H9 (cell line): Measurements from ENCODE around the gene SLC35G6. TPM values are rescaled to one million over a fixed set of nuclear protein-coding genes. Genes with fewer than 3 reads are reported as not detected.
"Not testable (repeated sequence)": the region's sequence is repeated elsewhere in the genome, so short reads cannot be mapped to it uniquely, and the experiment has no call there.

Source experiments
- DNase-seq: peaks from one replicate; pipeline ENCODE4 v3.0.0-alpha.2; 2017
- H2AFZ ChIP-seq: one replicate; pipeline ENCODE4 v1.6.1; 2013; ENCODE audit warnings: mild to moderate bottlenecking, low read length, control low read depth, moderate library complexity
- H2AK5ac ChIP-seq: 2 replicates; pipeline ENCODE4 v1.6.1; 2013; ENCODE audit warnings: low read length, control low read depth, mixed read lengths; ENCODE audit not compliant: insufficient read length
- H2BK120ac ChIP-seq: one replicate; pipeline ENCODE4 v1.6.1; 2013; ENCODE audit warnings: low read depth, mild to moderate bottlenecking, low read length, control low read depth, inconsistent platforms; ENCODE audit not compliant: poor library complexity, severe bottlenecking
- H2BK12ac ChIP-seq: 2 replicates; pipeline ENCODE4 v1.6.1; 2013; ENCODE audit warnings: low read length, control low read depth, mixed read lengths, low read depth; ENCODE audit not compliant: insufficient read length
- H2BK15ac ChIP-seq: 2 replicates; pipeline ENCODE4 v1.6.1; 2013; ENCODE audit warnings: low read depth, low read length, control low read depth
- H2BK20ac ChIP-seq: one replicate; pipeline ENCODE4 v1.6.1; 2013; ENCODE audit warnings: low read depth, mild to moderate bottlenecking, low read length, control low read depth, inconsistent platforms; ENCODE audit not compliant: poor library complexity, severe bottlenecking
- H2BK5ac ChIP-seq: 2 replicates; pipeline ENCODE4 v1.6.1; 2013; ENCODE audit warnings: low read length, control low read depth, mixed read lengths; ENCODE audit not compliant: insufficient read length
- H3K14ac ChIP-seq: 2 replicates; pipeline ENCODE4 v1.6.1; 2013; ENCODE audit warnings: low read length, control low read depth; ENCODE audit not compliant: insufficient read depth
- H3K18ac ChIP-seq: 2 replicates; pipeline ENCODE4 v1.6.1; 2013; ENCODE audit warnings: low read depth, mild to moderate bottlenecking, mixed read lengths, low read length, control low read depth; ENCODE audit not compliant: insufficient read length
- H3K23ac ChIP-seq: 2 replicates; pipeline ENCODE4 v1.6.1; 2013; ENCODE audit warnings: low read length, control low read depth, mixed read lengths, low read depth; ENCODE audit not compliant: insufficient read length
- H3K23me2 ChIP-seq: 2 replicates; pipeline ENCODE4 v1.6.1; 2013; ENCODE audit warnings: low read depth, mild to moderate bottlenecking, mixed read lengths, low read length, control low read depth; ENCODE audit not compliant: insufficient read length, poor library complexity, severe bottlenecking
- H3K27ac ChIP-seq: 2 replicates; pipeline ENCODE4 v1.5.1; 2013; ENCODE audit warnings: low read length, control low read depth, mixed read lengths, low read depth; ENCODE audit not compliant: insufficient read length
- H3K27me3 ChIP-seq: 2 replicates; pipeline ENCODE4 v1.6.1; 2013; ENCODE audit warnings: low read length, control low read depth, inconsistent platforms; ENCODE audit not compliant: insufficient read depth
- H3K4ac ChIP-seq: 2 replicates; pipeline ENCODE4 v1.6.1; 2013; ENCODE audit warnings: low read depth, mild to moderate bottlenecking, control low read depth, inconsistent platforms, low read length, moderate library complexity
- H3K4me1 ChIP-seq: 2 replicates; pipeline ENCODE4 v1.6.1; 2013; ENCODE audit warnings: low read length, control low read depth, inconsistent platforms; ENCODE audit not compliant: insufficient read depth
- H3K4me2 ChIP-seq: 2 replicates; pipeline ENCODE4 v1.6.1; 2013; ENCODE audit warnings: low read length, control low read depth, mixed read lengths; ENCODE audit not compliant: insufficient read length, insufficient read depth
- H3K56ac ChIP-seq: 2 replicates; pipeline ENCODE4 v1.6.1; 2013; ENCODE audit warnings: low read depth, mild to moderate bottlenecking, mixed read lengths, low read length, control low read depth; ENCODE audit not compliant: insufficient read length
- H3K79me1 ChIP-seq: 2 replicates; pipeline ENCODE4 v1.6.1; 2013; ENCODE audit warnings: low read depth, mild to moderate bottlenecking, moderate library complexity, low read length, control low read depth, inconsistent platforms; ENCODE audit not compliant: insufficient read depth, poor library complexity, severe bottlenecking
- H3K79me2 ChIP-seq: 2 replicates; pipeline ENCODE4 v1.6.1; 2013; ENCODE audit warnings: low read length, control low read depth, inconsistent platforms; ENCODE audit not compliant: insufficient read depth
- H3K9ac ChIP-seq: 2 replicates; pipeline ENCODE4 v1.6.1; 2013; ENCODE audit warnings: low read length, control low read depth, mixed read lengths; ENCODE audit not compliant: insufficient read length; ENCODE audit errors: extremely low read depth
- H3K9me3 ChIP-seq: one replicate; pipeline ENCODE4 v1.6.1; 2013; ENCODE audit warnings: low read depth, low read length, inconsistent platforms; ENCODE audit not compliant: control insufficient read depth
- H3T11ph ChIP-seq: one replicate; pipeline ENCODE4 v1.6.1; 2013; ENCODE audit warnings: mild to moderate bottlenecking, low read length, control low read depth, inconsistent platforms
- H4K20me1 ChIP-seq: one replicate; pipeline ENCODE4 v1.6.1; 2013; ENCODE audit not compliant: control insufficient read depth, insufficient read length, insufficient read depth
- H4K5ac ChIP-seq: 2 replicates; pipeline ENCODE4 v1.6.1; 2013; ENCODE audit warnings: low read depth, mild to moderate bottlenecking, mixed read lengths, low read length, control low read depth; ENCODE audit not compliant: insufficient read length
- H4K8ac ChIP-seq: replicated peaks from 2 replicates; pipeline ENCODE4 v1.6.1; 2013; ENCODE audit warnings: low read length, control low read depth, mixed read lengths, low read depth; ENCODE audit not compliant: insufficient read length
- H4K91ac ChIP-seq: 2 replicates; pipeline ENCODE4 v1.6.1; 2013; ENCODE audit warnings: low read depth, mild to moderate bottlenecking, moderate library complexity, mixed read lengths, low read length, control low read depth; ENCODE audit not compliant: insufficient read length
- H3K27ac Mint-ChIP-seq, 3 experiments: 2 replicates in 2 of 3; 3 replicates in 1 of 3; pipeline ENCODE4 v1.8.0; 2020 to 2021; ENCODE audit warnings: mixed read lengths in 3 of 3, mild to moderate bottlenecking in 1 of 3, moderate library complexity in 1 of 3
- H3K27me3 Mint-ChIP-seq: 2 replicates; pipeline ENCODE4 v1.8.0; 2021; ENCODE audit warnings: low read depth, mild to moderate bottlenecking, moderate library complexity, mixed read lengths
- H3K36me3 Mint-ChIP-seq, 3 experiments: 2 replicates in 2 of 3; 3 replicates in 1 of 3; pipeline ENCODE4 v1.8.0; 2020 to 2021; ENCODE audit warnings: low read depth in 3 of 3, mixed read lengths in 3 of 3; ENCODE audit not compliant: insufficient read depth in 1 of 3
- H3K4me1 Mint-ChIP-seq, 2 experiments: 2 replicates each; pipeline ENCODE4 v1.8.0; 2020; ENCODE audit warnings: mixed read lengths in 2 of 2
- H3K4me3 Mint-ChIP-seq, 2 experiments: 2 replicates in 1 of 2; 3 replicates in 1 of 2; pipeline ENCODE4 v1.8.0; 2020 to 2021; ENCODE audit warnings: mild to moderate bottlenecking in 2 of 2, mixed read lengths in 2 of 2, moderate library complexity in 1 of 2
- H3K9me3 Mint-ChIP-seq, 2 experiments: 2 replicates in 1 of 2; 3 replicates in 1 of 2; pipeline ENCODE4 v1.8.0; 2020; ENCODE audit warnings: mild to moderate bottlenecking in 2 of 2, mixed read lengths in 2 of 2, moderate library complexity in 1 of 2
- CTCF ChIP-seq: fragments of 200-600 bp; sonication (generic); conservative IDR thresholded peaks from 3 replicates; pipeline ENCODE4 v1.8.0; 2021; ENCODE audit warnings: antibody characterized with exemption, mild to moderate bottlenecking
- WGBS: extraction: QIAGEN DNeasy Blood & Tissue Kit; methylation state at CpG from one replicate; pipeline ENCODE4 v1.1.7; 2013; ENCODE audit warnings: missing lambda C conversion rate, low lambda C conversion rate, mixed read lengths; ENCODE audit not compliant: insufficient read length; ENCODE audit errors: extremely low coverage; 5-methylcytosine and 5-hydroxymethylcytosine counted together
- total RNA-seq: library from RNA; stranded (reverse); gene quantifications from 2 replicates; pipeline ENCODE4 v1.2.1, GENCODE V29; 2021

Gene SLC35G6
- total RNA-seq, 1 experiment from 2014 or later, result not detected

- Histone ChIP-seq H2BK12ac (no peak overlapping the region), H3K23ac (no peak overlapping the region), H2BK15ac (no peak overlapping the region), H3K4ac (no peak overlapping the region), H2AFZ (no peak overlapping the region), H3K18ac (peak overlapping the region; percentile 80), H3K27ac (no peak overlapping the region), H3K56ac (no peak overlapping the region), H3K9ac (peak overlapping the region; percentile 62), H3K4me1 (peaks cover 8% of the 10 kb centered on the region; the same call in 1 of the 2 replicates), H4K8ac (no peak overlapping the region), H3K27me3 (no peaks in the 10 kb centered on the region), H2AK5ac (no peak overlapping the region), H3K79me2 (peaks cover 5% of the 10 kb centered on the region; the same call in 1 of the 2 replicates), H4K5ac (peak overlapping the region; percentile 47), H2BK5ac (no peak overlapping the region), H2BK120ac (no peak overlapping the region), H3K9me3 (no peaks in the 10 kb centered on the region), H2BK20ac (no peak overlapping the region), H4K20me1 (peaks cover 6% of the 10 kb centered on the region), H3T11ph (no peak overlapping the region), H3K23me2 (peaks cover 12% of the 10 kb centered on the region), H3K4me2 (peak overlapping the region; percentile 89), H4K91ac (no peak overlapping the region), H3K14ac (peak overlapping the region; percentile 77), H3K79me1 (peaks cover 3% of the 10 kb centered on the region)
- DNase-seq, result peak; percentile 53
- TF ChIP-seq CTCF, result no peak
- Mint-ChIP-seq H3K9me3 (no peaks in the 10 kb centered on the region; a peak in 1 of 5 replicates), H3K27me3 (no peaks in the 10 kb centered on the region; the same call in 1 of the 2 replicates), H3K4me1 (peaks cover 51 to 58% of the 10 kb centered on the region in 2 experiments), H3K4me3 (peak overlapping the region; percentile 85 to 97), H3K36me3 (peaks cover 0 to 4% (median 0%) of the 10 kb centered on the region in 3 experiments; a peak in 2 of 7 replicates), H3K27ac (peak overlapping the region; percentile 77 to 97 (median 96))
- no CpG with 5 or more reads among the region's 8 CpGs for WGBS
These were observed 1.2 kb upstream of the SLC35G6 start for GRCh38 chr17:7480089-7480384.

- H2BK5ac ChIP-seq, H4K91ac ChIP-seq, H2BK20ac ChIP-seq, H4K20me1 ChIP-seq, H3K27me3 ChIP-seq, H3K23ac ChIP-seq, H2BK12ac ChIP-seq, H3K56ac ChIP-seq, DNase-seq, H3T11ph ChIP-seq, H3K79me1 ChIP-seq, H3K4me2 ChIP-seq, H3K4me1 ChIP-seq, H3K9me3 ChIP-seq, H3K9ac ChIP-seq, H4K5ac ChIP-seq, H2AFZ ChIP-seq, H3K4ac ChIP-seq, H3K9me3 Mint-ChIP-seq, H2BK120ac ChIP-seq, H4K8ac ChIP-seq, H3K27me3 Mint-ChIP-seq, H3K27ac ChIP-seq, H2BK15ac ChIP-seq, H2AK5ac ChIP-seq, H3K14ac ChIP-seq, H3K18ac ChIP-seq: not testable (repeated sequence)
- peaks cover 7 to 12% (median 8%) of the 10 kb centered on the region in 3 experiments; a peak in 6 of 7 replicates for H3K36me3 Mint-ChIP-seq
- H3K27ac Mint-ChIP-seq, result peak overlapping the region in 1 of 3 experiments; percentile 99; a peak in 2 of 7 replicates
- peak overlapping the region in 1 of 2 experiments; percentile 58; a peak in 3 of 5 replicates for H3K4me3 Mint-ChIP-seq
- Histone ChIP-seq H3K79me2 (peaks cover 15% of the 10 kb centered on the region), H3K23me2 (peaks cover 17% of the 10 kb centered on the region)
- peaks cover 55 to 70% of the 10 kb centered on the region in 2 experiments for H3K4me1 Mint-ChIP-seq
- no CpG with 5 or more reads among the region's 31 CpGs for WGBS
These were observed 846 bp downstream of the SLC35G6 start for GRCh38 chr17:7481842-7482741.
